ENCODE results near the gene FRY.

FRY gene

DNA sequence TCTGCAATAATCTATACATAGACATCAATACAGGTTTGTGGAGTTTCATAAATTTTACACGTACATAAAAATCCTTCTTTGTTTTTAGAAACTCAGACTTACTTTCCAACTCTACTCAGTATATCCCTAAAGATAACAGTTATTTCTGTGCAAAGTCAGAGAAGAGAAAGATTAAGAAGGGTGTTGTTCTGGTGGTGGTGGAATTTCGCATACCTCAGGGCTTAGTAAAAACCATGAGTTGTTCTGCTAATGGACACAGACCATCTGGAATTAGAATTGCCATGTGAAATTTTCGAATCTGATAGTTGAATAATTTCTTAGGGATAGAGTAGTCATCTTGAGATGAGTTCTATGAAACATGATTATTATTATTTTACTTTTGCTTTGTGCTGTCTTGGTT is 180.8 kb downstream of the FRY start:
- no peak for DNase-seq (ENCODE audit: low read depth in 1 of 2, low spot score in 1 of 2)
- no peaks in the 10 kb centered on the region for H3K27me3 ChIP-seq (ENCODE audit: insufficient read depth, poor library complexity, severe bottlenecking)
- no peak overlapping the region for H3K4me3 ChIP-seq (replicated peaks; ENCODE audit: insufficient read depth, low read length)
- TF ChIP-seq, protein P1, sequence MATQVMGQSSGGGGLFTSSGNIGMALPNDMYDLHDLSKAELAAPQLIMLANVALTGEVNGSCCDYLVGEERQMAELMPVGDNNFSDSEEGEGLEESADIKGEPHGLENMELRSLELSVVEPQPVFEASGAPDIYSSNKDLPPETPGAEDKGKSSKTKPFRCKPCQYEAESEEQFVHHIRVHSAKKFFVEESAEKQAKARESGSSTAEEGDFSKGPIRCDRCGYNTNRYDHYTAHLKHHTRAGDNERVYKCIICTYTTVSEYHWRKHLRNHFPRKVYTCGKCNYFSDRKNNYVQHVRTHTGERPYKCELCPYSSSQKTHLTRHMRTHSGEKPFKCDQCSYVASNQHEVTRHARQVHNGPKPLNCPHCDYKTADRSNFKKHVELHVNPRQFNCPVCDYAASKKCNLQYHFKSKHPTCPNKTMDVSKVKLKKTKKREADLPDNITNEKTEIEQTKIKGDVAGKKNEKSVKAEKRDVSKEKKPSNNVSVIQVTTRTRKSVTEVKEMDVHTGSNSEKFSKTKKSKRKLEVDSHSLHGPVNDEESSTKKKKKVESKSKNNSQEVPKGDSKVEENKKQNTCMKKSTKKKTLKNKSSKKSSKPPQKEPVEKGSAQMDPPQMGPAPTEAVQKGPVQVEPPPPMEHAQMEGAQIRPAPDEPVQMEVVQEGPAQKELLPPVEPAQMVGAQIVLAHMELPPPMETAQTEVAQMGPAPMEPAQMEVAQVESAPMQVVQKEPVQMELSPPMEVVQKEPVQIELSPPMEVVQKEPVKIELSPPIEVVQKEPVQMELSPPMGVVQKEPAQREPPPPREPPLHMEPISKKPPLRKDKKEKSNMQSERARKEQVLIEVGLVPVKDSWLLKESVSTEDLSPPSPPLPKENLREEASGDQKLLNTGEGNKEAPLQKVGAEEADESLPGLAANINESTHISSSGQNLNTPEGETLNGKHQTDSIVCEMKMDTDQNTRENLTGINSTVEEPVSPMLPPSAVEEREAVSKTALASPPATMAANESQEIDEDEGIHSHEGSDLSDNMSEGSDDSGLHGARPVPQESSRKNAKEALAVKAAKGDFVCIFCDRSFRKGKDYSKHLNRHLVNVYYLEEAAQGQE (IDR thresholded peaks at IDR 0.05; ENCODE audit: insufficient replicate concordance, low read depth) = no peak
- TF ChIP-seq, protein P2, sequence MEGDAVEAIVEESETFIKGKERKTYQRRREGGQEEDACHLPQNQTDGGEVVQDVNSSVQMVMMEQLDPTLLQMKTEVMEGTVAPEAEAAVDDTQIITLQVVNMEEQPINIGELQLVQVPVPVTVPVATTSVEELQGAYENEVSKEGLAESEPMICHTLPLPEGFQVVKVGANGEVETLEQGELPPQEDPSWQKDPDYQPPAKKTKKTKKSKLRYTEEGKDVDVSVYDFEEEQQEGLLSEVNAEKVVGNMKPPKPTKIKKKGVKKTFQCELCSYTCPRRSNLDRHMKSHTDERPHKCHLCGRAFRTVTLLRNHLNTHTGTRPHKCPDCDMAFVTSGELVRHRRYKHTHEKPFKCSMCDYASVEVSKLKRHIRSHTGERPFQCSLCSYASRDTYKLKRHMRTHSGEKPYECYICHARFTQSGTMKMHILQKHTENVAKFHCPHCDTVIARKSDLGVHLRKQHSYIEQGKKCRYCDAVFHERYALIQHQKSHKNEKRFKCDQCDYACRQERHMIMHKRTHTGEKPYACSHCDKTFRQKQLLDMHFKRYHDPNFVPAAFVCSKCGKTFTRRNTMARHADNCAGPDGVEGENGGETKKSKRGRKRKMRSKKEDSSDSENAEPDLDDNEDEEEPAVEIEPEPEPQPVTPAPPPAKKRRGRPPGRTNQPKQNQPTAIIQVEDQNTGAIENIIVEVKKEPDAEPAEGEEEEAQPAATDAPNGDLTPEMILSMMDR (IDR thresholded peaks at IDR 0.05; ENCODE audit: insufficient read depth, low read length) = no peak
- TF ChIP-seq POLR2AphosphoS5 (IDR thresholded peaks at IDR 0.05; ENCODE audit: low read depth) = no peak
- TF ChIP-seq SPI1 (IDR thresholded peaks at IDR 0.05; ENCODE audit: borderline replicate concordance, low read depth) = no peak
- TF ChIP-seq GABPA (IDR thresholded peaks at IDR 0.05; ENCODE audit: low read depth) = no peak
- H3K27ac ChIP-seq (replicated peaks) = no peak overlapping the region

DNA sequence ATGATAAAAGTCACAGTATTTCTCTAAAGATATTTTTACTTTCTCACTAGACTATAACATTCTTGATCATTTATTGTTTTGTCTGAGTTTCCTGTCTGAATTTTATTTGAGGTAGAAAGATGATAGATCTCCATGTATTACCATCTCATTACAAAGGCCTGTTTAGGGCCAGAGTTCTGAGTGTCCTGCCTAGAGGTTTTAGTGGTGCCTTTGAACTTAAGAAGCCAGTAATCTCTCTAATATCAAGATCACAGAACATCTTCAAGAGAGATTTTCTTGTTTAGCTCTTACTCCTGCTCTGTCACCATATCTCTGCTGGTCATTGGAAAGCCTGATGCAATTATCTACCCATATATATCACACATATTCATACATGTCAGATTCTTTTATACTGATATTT is 182.1 kb downstream of the FRY start:
- no peak for TF ChIP-seq POLR2AphosphoS5 (IDR thresholded peaks at IDR 0.05; ENCODE audit: low read depth)
- no peak for TF ChIP-seq GABPA (IDR thresholded peaks at IDR 0.05; ENCODE audit: low read depth)
- no peak for TF ChIP-seq SPI1 (IDR thresholded peaks at IDR 0.05; ENCODE audit: borderline replicate concordance, low read depth)
- TF ChIP-seq, protein P1 (IDR thresholded peaks at IDR 0.05; ENCODE audit: insufficient replicate concordance, low read depth) = no peak
- TF ChIP-seq, protein P2 (IDR thresholded peaks at IDR 0.05; ENCODE audit: insufficient read depth, low read length) = no peak
- DNase-seq (ENCODE audit: low read depth in 1 of 2, low spot score in 1 of 2) = no peak
- Histone ChIP-seq H3K27ac (replicated peaks) (no peak overlapping the region), H3K4me3 (replicated peaks; ENCODE audit: insufficient read depth, low read length) (no peak overlapping the region), H3K27me3 (ENCODE audit: insufficient read depth, poor library complexity, severe bottlenecking) (no peaks in the 10 kb centered on the region)

DNA sequence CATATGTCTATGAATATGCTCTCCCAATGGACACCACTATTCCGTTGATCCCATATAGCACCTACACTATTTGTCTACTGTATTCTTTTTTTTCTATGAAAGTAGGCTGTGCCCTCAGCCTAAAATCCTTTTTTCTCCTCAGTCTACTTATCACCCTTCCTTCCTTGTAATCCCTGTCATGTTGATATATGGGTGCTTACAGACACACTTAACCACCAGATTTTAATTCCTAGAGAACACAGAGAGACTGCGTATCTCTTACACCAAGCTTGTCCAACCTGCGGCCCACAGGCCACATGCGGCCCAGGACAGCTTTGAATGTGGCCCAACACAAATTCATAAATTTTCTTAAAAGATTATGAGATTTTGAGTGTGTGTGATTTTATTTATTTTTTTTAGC is 182.5 kb downstream of the FRY start:
- Histone ChIP-seq H3K27ac (replicated peaks) (no peak overlapping the region), H3K4me3 (replicated peaks; ENCODE audit: insufficient read depth, low read length) (no peak overlapping the region), H3K27me3 (ENCODE audit: insufficient read depth, poor library complexity, severe bottlenecking) (no peaks in the 10 kb centered on the region)
- TF ChIP-seq GABPA (IDR thresholded peaks at IDR 0.05; ENCODE audit: low read depth) (no peak), POLR2AphosphoS5 (IDR thresholded peaks at IDR 0.05; ENCODE audit: low read depth) (no peak), SPI1 (IDR thresholded peaks at IDR 0.05; ENCODE audit: borderline replicate concordance, low read depth) (no peak)
- TF ChIP-seq, protein P2 (IDR thresholded peaks at IDR 0.05; ENCODE audit: insufficient read depth, low read length) = no peak
- TF ChIP-seq, protein P1 (IDR thresholded peaks at IDR 0.05; ENCODE audit: insufficient replicate concordance, low read depth) = no peak
- DNase-seq (ENCODE audit: low read depth in 1 of 2, low spot score in 1 of 2) = no peak

Data from HL-60 (cell line).